Measurements from ENCODE around the gene LPGAT1. TPM values are rescaled to one million over a fixed set of nuclear protein-coding genes. Genes with fewer than 3 reads are reported as not detected.

Gene LPGAT1
- total and polyA plus RNA-seq, 2 donors from 2014 or later = 7.1 to 67.4 TPM

GRCh38 chr1:211808475-211808874 lies 22.1 kb downstream of the LPGAT1 start:
- no peak for DNase-seq

GRCh38 chr1:211804915-211805314 lies 25.6 kb downstream of the LPGAT1 start:
- no peak for DNase-seq
- no peak overlapping the region for H3K4me3 ChIP-seq (ENCODE audit: low read length in 3 of 3)
- intact Hi-C loops (cut with DNase I) = no loop called here
- peaks cover 0 to 2% (median 2%) of the 10 kb centered on the region in 3 donors for H3K36me3 ChIP-seq (ENCODE audit: control insufficient read depth in 2 of 3, insufficient read depth in 3 of 3, low read length in 3 of 3)
- no peak for FAIRE-seq
- no peak overlapping the region for H3K27ac ChIP-seq (ENCODE audit: low read depth in 2 of 2, low read length in 2 of 2)
- H3K9me3 ChIP-seq (ENCODE audit: control insufficient read depth in 2 of 3, insufficient read depth in 1 of 3, low read length in 3 of 3) = no peaks in the 10 kb centered on the region
- no peak for TF ChIP-seq CTCF (IDR thresholded peaks at IDR 0.05; ENCODE audit: borderline replicate concordance, extremely low read depth, insufficient read depth)
- no peaks in the 10 kb centered on the region for H3K27me3 ChIP-seq (ENCODE audit: control insufficient read depth, insufficient read depth, low read length)
- H3K9ac ChIP-seq (ENCODE audit: low read length in 3 of 3) = no peak overlapping the region
- no peaks in the 10 kb centered on the region for H3K4me1 ChIP-seq (ENCODE audit: control insufficient read depth in 2 of 3, insufficient read depth in 2 of 3, low read depth in 1 of 3, low read length in 3 of 3)

More at GRCh38 chr1:211808475-211808874, 22.1 kb downstream of the LPGAT1 start:
- no peaks in the 10 kb centered on the region for H3K4me1 ChIP-seq (ENCODE audit: control insufficient read depth in 2 of 3, insufficient read depth in 2 of 3, low read depth in 1 of 3, low read length in 3 of 3)
- no peak for FAIRE-seq
- no peak overlapping the region for H3K27ac ChIP-seq (ENCODE audit: low read depth in 2 of 2, low read length in 2 of 2)
- TF ChIP-seq CTCF (IDR thresholded peaks at IDR 0.05; ENCODE audit: borderline replicate concordance, extremely low read depth, insufficient read depth) = no peak
- no peaks in the 10 kb centered on the region for H3K9me3 ChIP-seq (ENCODE audit: control insufficient read depth in 2 of 3, insufficient read depth in 1 of 3, low read length in 3 of 3)
- no peak overlapping the region for H3K4me3 ChIP-seq (ENCODE audit: low read length in 3 of 3)
- intact Hi-C loops (cut with DNase I) = no loop called here
- H3K27me3 ChIP-seq (ENCODE audit: control insufficient read depth, insufficient read depth, low read length) = no peaks in the 10 kb centered on the region
- no peak overlapping the region for H3K9ac ChIP-seq (ENCODE audit: low read length in 3 of 3)
- H3K36me3 ChIP-seq (ENCODE audit: control insufficient read depth in 2 of 3, insufficient read depth in 3 of 3, low read length in 3 of 3) = peaks cover 0 to 2% (median 2%) of the 10 kb centered on the region in 3 donors

GRCh38 chr1:211800925-211801607 lies 29.5 kb downstream of the LPGAT1 start:
- Histone ChIP-seq H3K9ac (ENCODE audit: low read length in 3 of 3) (no peak overlapping the region), H3K27ac (ENCODE audit: low read depth in 2 of 2, low read length in 2 of 2) (no peak overlapping the region), H3K4me3 (ENCODE audit: low read length in 3 of 3) (no peak overlapping the region), H3K27me3 (ENCODE audit: control insufficient read depth, insufficient read depth, low read length) (no peaks in the 10 kb centered on the region), H3K4me1 (ENCODE audit: control insufficient read depth in 2 of 3, insufficient read depth in 2 of 3, low read depth in 1 of 3, low read length in 3 of 3) (no peaks in the 10 kb centered on the region), H3K36me3 (ENCODE audit: control insufficient read depth in 2 of 3, insufficient read depth in 3 of 3, low read length in 3 of 3) (peaks cover 0 to 2% (median 0%) of the 10 kb centered on the region in 3 donors), H3K9me3 (ENCODE audit: control insufficient read depth in 2 of 3, insufficient read depth in 1 of 3, low read length in 3 of 3) (no peaks in the 10 kb centered on the region)
- no peak for DNase-seq
- FAIRE-seq = no peak
- intact Hi-C loops (cut with DNase I) = no loop called here
- TF ChIP-seq CTCF (IDR thresholded peaks at IDR 0.05; ENCODE audit: borderline replicate concordance, extremely low read depth, insufficient read depth) = no peak
